ENCODE data around the gene FEZ2.

DNA sequence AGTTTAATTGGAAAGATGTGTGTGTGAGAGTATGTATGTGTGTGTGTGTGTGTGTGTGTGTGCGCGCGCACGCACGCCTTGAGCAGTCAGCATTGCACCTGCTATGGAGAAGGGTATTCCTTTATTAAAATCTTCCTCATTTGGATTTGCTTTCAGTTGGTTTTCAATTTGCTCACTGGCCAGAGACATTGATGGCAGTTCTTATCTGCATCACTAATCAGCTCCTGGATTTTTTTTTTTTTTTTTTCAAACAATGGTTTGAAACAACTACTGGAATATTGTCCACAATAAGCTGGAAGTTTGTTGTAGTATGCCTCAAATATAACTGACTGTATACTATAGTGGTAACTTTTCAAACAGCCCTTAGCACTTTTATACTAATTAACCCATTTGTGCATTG, 48.0 kb downstream of the FEZ2 start:
- TF ChIP-seq POLR2A (IDR thresholded peaks at IDR 0.05) (no peak), CTCF (IDR thresholded peaks at IDR 0.05) (no peak)
